Sigmoid colon (tissue), 7 donors: ENCODE results near the gene DEGS2. TPM values are rescaled to one million over a fixed set of nuclear protein-coding genes. Genes with fewer than 3 reads are reported as not detected.

ENCODE experiments used
- DNase-seq: peaks from one replicate; pipeline ENCODE4 v3.0.0-alpha.2; 2019
- H3K27ac ChIP-seq, 4 donors: fragments of 200-600 bp; sonication (generic); one replicate each; pipeline ENCODE4 v1.5.1; 2016 to 2019; ENCODE audit warnings: mild to moderate bottlenecking in 1 of 4
- H3K27me3 ChIP-seq, 3 donors: fragments of 200-600 bp; sonication (generic); one replicate each; pipeline ENCODE4 v1.5.1; 2019; ENCODE audit warnings: mild to moderate bottlenecking in 1 of 3
- H3K36me3 ChIP-seq, 4 donors: fragments of 200-600 bp; sonication (generic); one replicate each; pipeline ENCODE4 v1.5.1; 2016 to 2019
- H3K4me1 ChIP-seq, 4 donors: fragments of 200-600 bp; sonication (generic); one replicate each; pipeline ENCODE4 v1.5.1; 2017 to 2019
- H3K4me3 ChIP-seq, 4 donors: fragments of 200-600 bp; sonication (generic); one replicate each; pipeline ENCODE4 v1.5.1; 2017 to 2019; ENCODE audit warnings: mild to moderate bottlenecking in 2 of 4, moderate library complexity in 1 of 4
- H3K9me3 ChIP-seq, 4 donors: fragments of 200-600 bp in 3 of 4; sonication (generic) in 3 of 4; one replicate each; pipeline versions ENCODE4 v1.5.1 to v1.6.1; 2013 to 2019
- EP300 ChIP-seq, 4 donors: sonication (generic); formaldehyde crosslinking; IDR thresholded peaks; one replicate each; pipeline ENCODE4 v1.6.1; 2017; ENCODE audit warnings: antibody characterized with exemption in 4 of 4
- POLR2A ChIP-seq, 2 donors: fragments of 450-650 bp; IDR thresholded peaks; one replicate each; pipeline ENCODE4 v1.6.1; 2016; ENCODE audit warnings: antibody characterized with exemption in 2 of 2, mild to moderate bottlenecking in 2 of 2, moderate library complexity in 2 of 2
- POLR2AphosphoS5 ChIP-seq, 4 donors: sonication (generic); formaldehyde crosslinking; IDR thresholded peaks; one replicate each; pipeline ENCODE4 v1.6.1; 2017; ENCODE audit warnings: antibody characterized with exemption in 4 of 4
- WGBS, 2 donors: extraction: QIAGEN DNeasy Blood & Tissue Kit; methylation state at CpG; one replicate each; pipeline ENCODE4 v1.1.7; 2013; 5-methylcytosine and 5-hydroxymethylcytosine counted together
- intact Hi-C: fragments of 100-400 bp; cut with DNase I; formaldehyde crosslinking; loops from one replicate; pipeline ENCODE4 v1.15.1; 2023
- polyA plus RNA-seq, 3 donors: library from polyadenylated mRNA; stranded (reverse); fragments of 200-250 nt; gene quantifications; one replicate each; pipeline ENCODE4 v1.2.3, GENCODE V29; 2013
- total RNA-seq, 4 donors: library from RNA; depleted of rRNA; stranded (reverse); fragments of >200 nt; gene quantifications; one replicate each; pipeline ENCODE4 v1.1.0, GENCODE V29; 2016
- TF ChIP-seq, protein P1 (sequence below), 4 experiments: fragments of 450-650 bp in 3 of 4; fragments of 200-600 bp in 1 of 4; IDR thresholded peaks; one replicate each; pipeline ENCODE4 v1.5.1; 2016 to 2019; ENCODE audit warnings: antibody characterized with exemption in 4 of 4, mild to moderate bottlenecking in 3 of 4, moderate library complexity in 2 of 4
- donor health status: healthy with polysubstance abuse.
- donor health status: Bipolar disorder and iron deficiency.
- donor health status: healthy.

The DEGS2 gene
- total and polyA plus RNA-seq, 7 donors = under 0.01 to 11.9 (median 0.54) TPM

DNA sequence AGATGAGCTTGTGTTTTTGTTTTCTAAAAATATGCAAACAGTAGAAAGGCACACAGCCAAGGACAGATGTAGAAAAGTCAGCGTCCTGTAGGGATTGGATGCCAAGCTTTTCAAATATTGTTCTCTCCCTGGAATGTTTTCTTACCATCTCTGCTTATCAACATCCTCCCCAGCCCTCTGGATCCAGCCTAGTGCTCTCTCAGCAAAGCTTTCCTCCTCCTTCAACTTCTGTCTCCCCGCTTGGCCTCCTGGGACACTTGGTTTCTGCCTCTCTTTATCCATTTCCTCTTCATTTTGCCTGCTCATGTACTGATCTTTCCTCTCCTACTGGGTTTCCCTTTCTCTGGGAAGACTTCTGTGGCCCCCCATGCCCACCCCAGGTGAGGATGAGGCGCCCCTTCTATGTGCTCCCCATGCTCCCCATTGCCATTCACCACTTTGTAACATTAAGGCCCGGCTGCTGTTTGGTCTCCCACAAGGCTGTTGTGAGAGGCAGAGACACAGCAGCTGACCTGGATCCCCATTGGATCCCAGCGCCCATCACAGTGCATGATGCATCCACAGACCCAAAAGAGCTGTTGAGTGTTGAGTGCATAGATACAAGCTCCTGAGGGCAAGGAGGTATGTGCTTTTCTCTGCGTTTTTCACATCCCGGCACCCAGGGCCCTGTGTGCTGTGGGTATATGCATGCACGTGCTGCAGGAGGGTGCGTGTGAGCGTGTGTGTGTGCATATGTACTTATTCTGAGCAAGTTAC is 56.0 kb downstream of the DEGS2 start:
- no peaks in the 10 kb centered on the region for H3K9me3 ChIP-seq
- H3K27ac ChIP-seq = peak overlapping the region; percentile 22 to 77 (median 56)
- peaks cover 0 to 58% (median 49%) of the 10 kb centered on the region in 4 donors for H3K4me1 ChIP-seq
- WGBS, 2 donors = 73 to 80% methylated on average over 10 of the region's 10 CpGs
- intact Hi-C loops = no loop called here
- no peak overlapping the region for H3K4me3 ChIP-seq
- TF ChIP-seq POLR2AphosphoS5 (IDR thresholded peaks at IDR 0.05) (no peak), EP300 (IDR thresholded peaks at IDR 0.05) (no peak), POLR2A (IDR thresholded peaks at IDR 0.05) (no peak)
- TF ChIP-seq, protein P1, sequence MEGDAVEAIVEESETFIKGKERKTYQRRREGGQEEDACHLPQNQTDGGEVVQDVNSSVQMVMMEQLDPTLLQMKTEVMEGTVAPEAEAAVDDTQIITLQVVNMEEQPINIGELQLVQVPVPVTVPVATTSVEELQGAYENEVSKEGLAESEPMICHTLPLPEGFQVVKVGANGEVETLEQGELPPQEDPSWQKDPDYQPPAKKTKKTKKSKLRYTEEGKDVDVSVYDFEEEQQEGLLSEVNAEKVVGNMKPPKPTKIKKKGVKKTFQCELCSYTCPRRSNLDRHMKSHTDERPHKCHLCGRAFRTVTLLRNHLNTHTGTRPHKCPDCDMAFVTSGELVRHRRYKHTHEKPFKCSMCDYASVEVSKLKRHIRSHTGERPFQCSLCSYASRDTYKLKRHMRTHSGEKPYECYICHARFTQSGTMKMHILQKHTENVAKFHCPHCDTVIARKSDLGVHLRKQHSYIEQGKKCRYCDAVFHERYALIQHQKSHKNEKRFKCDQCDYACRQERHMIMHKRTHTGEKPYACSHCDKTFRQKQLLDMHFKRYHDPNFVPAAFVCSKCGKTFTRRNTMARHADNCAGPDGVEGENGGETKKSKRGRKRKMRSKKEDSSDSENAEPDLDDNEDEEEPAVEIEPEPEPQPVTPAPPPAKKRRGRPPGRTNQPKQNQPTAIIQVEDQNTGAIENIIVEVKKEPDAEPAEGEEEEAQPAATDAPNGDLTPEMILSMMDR (IDR thresholded peaks at IDR 0.05) = no peak
- peaks cover 0 to 3% (median 0%) of the 10 kb centered on the region in 4 donors for H3K36me3 ChIP-seq
- H3K27me3 ChIP-seq = no peaks in the 10 kb centered on the region
- peak; percentile 65 for DNase-seq

DNA sequence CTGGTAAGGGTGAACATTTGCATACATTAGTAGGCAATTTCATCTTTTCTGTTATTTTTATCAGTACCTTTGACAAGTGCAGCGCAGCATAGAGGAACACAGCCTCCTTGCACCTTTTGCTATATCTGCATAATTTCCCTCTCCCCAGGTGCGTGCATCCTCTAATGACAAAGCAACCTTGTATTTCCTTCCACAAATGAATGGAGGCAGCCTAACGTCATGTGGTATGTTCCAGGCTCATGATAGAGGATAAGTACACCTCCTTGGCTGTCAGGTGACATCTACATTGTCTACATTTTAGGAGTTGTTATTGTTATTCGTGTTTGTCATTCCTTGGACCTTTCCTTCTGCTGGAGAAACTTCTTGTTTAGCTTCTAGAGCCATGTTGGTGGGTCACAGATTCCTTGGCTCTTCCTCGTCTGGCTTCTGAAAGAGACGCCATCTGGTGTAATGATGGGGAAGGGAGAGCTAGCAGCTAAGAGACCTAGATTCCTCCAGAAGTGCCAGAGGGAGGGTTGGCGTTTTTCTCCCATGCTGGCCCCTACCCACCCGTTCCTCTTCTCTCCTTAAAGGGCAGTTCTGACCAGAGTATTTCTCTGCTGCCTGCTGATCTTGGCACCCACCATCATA is 57.2 kb downstream of the DEGS2 start:
- peak overlapping the region in 2 of 4 donors; percentile 58 to 77 for H3K27ac ChIP-seq

GRCh38 chr14:100100032-100100703 is 59.3 kb downstream of the DEGS2 start:
- intact Hi-C loops = no loop called here
- H3K27me3 ChIP-seq = no peaks in the 10 kb centered on the region
- TF ChIP-seq POLR2A (IDR thresholded peaks at IDR 0.05) (no peak), EP300 (IDR thresholded peaks at IDR 0.05) (no peak), POLR2AphosphoS5 (IDR thresholded peaks at IDR 0.05) (no peak)
- TF ChIP-seq, protein P1 (IDR thresholded peaks at IDR 0.05) = no peak
- H3K27ac ChIP-seq = no peak overlapping the region
- 89 to 91% methylated on average over 14 of the region's 14 CpGs for WGBS, 2 donors
- H3K4me3 ChIP-seq = no peak overlapping the region
- DNase-seq = peak; percentile 20
- peaks cover 0 to 15% (median 0%) of the 10 kb centered on the region in 4 donors for H3K36me3 ChIP-seq
- peaks cover 0 to 37% (median 31%) of the 10 kb centered on the region in 4 donors for H3K4me1 ChIP-seq
- H3K9me3 ChIP-seq = no peaks in the 10 kb centered on the region

More for the DNA sequence above, 57.2 kb downstream of the DEGS2 start:
- DNase-seq = no peak
- Histone ChIP-seq H3K4me3 (no peak overlapping the region), H3K9me3 (no peaks in the 10 kb centered on the region), H3K27me3 (no peaks in the 10 kb centered on the region), H3K4me1 (peaks cover 0 to 48% (median 40%) of the 10 kb centered on the region in 4 donors), H3K36me3 (peaks cover 0 to 14% (median 0%) of the 10 kb centered on the region in 4 donors)
- intact Hi-C loops = no loop called here
- TF ChIP-seq POLR2AphosphoS5 (IDR thresholded peaks at IDR 0.05) (no peak), POLR2A (IDR thresholded peaks at IDR 0.05) (no peak), EP300 (IDR thresholded peaks at IDR 0.05) (no peak)
- TF ChIP-seq, protein P1 (IDR thresholded peaks at IDR 0.05) = no peak
- WGBS, 2 donors = 70 to 83% methylated on average over 8 of the region's 8 CpGs

GRCh38 chr14:100098171-100098570 is 61.3 kb downstream of the DEGS2 start:
- H3K27me3 ChIP-seq = no peaks in the 10 kb centered on the region
- peaks cover 0 to 15% (median 0%) of the 10 kb centered on the region in 4 donors for H3K36me3 ChIP-seq
- DNase-seq = peak; percentile 14
- no peak overlapping the region for H3K27ac ChIP-seq
- H3K4me3 ChIP-seq = no peak overlapping the region
- TF ChIP-seq, protein P1 (IDR thresholded peaks at IDR 0.05) = no peak
- TF ChIP-seq POLR2A (IDR thresholded peaks at IDR 0.05) (no peak), EP300 (IDR thresholded peaks at IDR 0.05) (no peak), POLR2AphosphoS5 (IDR thresholded peaks at IDR 0.05) (no peak)
- no peaks in the 10 kb centered on the region for H3K9me3 ChIP-seq
- 89 to 94% methylated on average over 8 of the region's 8 CpGs for WGBS, 2 donors
- peaks cover 0 to 17% (median 12%) of the 10 kb centered on the region in 4 donors for H3K4me1 ChIP-seq
- intact Hi-C loops = no loop called here
